Osteocyte (in vitro differentiated cells): ENCODE results near the gene ARPP21. TPM values are rescaled to one million over a fixed set of nuclear protein-coding genes. Genes with fewer than 3 reads are reported as not detected.

ENCODE experiments used
- DNase-seq: peaks from one replicate; pipeline ENCODE4 v3.0.0; 2021; ENCODE audit warnings: mixed read lengths; ENCODE audit not compliant: unreplicated experiment; ENCODE audit errors: extremely low spot score
- H3K27ac Mint-ChIP-seq: one replicate; pipeline ENCODE4 v1.8.0; 2021; ENCODE audit warnings: mild to moderate bottlenecking, mixed read lengths; ENCODE audit not compliant: unreplicated experiment
- H3K27me3 Mint-ChIP-seq: one replicate; pipeline ENCODE4 v1.8.0; 2021; ENCODE audit warnings: mixed read lengths; ENCODE audit not compliant: unreplicated experiment
- H3K36me3 Mint-ChIP-seq: one replicate; pipeline ENCODE4 v1.8.0; 2021; ENCODE audit warnings: mixed read lengths; ENCODE audit not compliant: unreplicated experiment
- H3K4me1 Mint-ChIP-seq: one replicate; pipeline ENCODE4 v1.8.0; 2021; ENCODE audit warnings: mixed read lengths; ENCODE audit not compliant: unreplicated experiment
- H3K4me3 Mint-ChIP-seq: one replicate; pipeline ENCODE4 v1.8.0; 2021; ENCODE audit warnings: mild to moderate bottlenecking, moderate library complexity, mixed read lengths; ENCODE audit not compliant: unreplicated experiment
- H3K9me3 Mint-ChIP-seq: one replicate; pipeline ENCODE4 v1.8.0; 2021; ENCODE audit warnings: mixed read lengths; ENCODE audit not compliant: unreplicated experiment
- CTCF ChIP-seq: fragments of 200-600 bp; sonication (generic); IDR thresholded peaks from 2 replicates; pipeline ENCODE4 v1.5.0; 2021; ENCODE audit warnings: antibody characterized with exemption, mild to moderate bottlenecking, moderate library complexity
- total RNA-seq: library from RNA; stranded (reverse); gene quantifications from 2 replicates; pipeline ENCODE4 v1.2.1, GENCODE V29; 2021

Gene ARPP21
- total RNA-seq, 1 donor from 2014 or later: 3.7 TPM

GRCh38 chr3:35641331-35641730 lies 2.0 kb downstream of the ARPP21 start:
- peaks cover 12% of the 10 kb centered on the region for H3K4me1 Mint-ChIP-seq
- TF ChIP-seq CTCF: no peak
- H3K4me3 Mint-ChIP-seq: peak overlapping the region; percentile 85
- no peak overlapping the region for H3K27ac Mint-ChIP-seq
- H3K27me3 Mint-ChIP-seq: peaks cover 66% of the 10 kb centered on the region
- H3K36me3 Mint-ChIP-seq: no peaks in the 10 kb centered on the region
- H3K9me3 Mint-ChIP-seq: no peaks in the 10 kb centered on the region
- no peak for DNase-seq

GRCh38 chr3:35641920-35642527 lies 2.7 kb downstream of the ARPP21 start:
- DNase-seq: no peak
- peaks cover 66% of the 10 kb centered on the region for H3K27me3 Mint-ChIP-seq
- H3K27ac Mint-ChIP-seq: no peak overlapping the region

GRCh38 chr3:35643495-35643894 lies 4.2 kb downstream of the ARPP21 start:
- H3K36me3 Mint-ChIP-seq: no peaks in the 10 kb centered on the region
- H3K4me1 Mint-ChIP-seq: peaks cover 16% of the 10 kb centered on the region
- no peak overlapping the region for H3K27ac Mint-ChIP-seq
- H3K27me3 Mint-ChIP-seq: peaks cover 59% of the 10 kb centered on the region
- H3K9me3 Mint-ChIP-seq: no peaks in the 10 kb centered on the region
- no peak overlapping the region for H3K4me3 Mint-ChIP-seq
- no peak for TF ChIP-seq CTCF
- DNase-seq: no peak

More at GRCh38 chr3:35641920-35642527, 2.7 kb downstream of the ARPP21 start:
- Mint-ChIP-seq H3K9me3 (no peaks in the 10 kb centered on the region), H3K36me3 (no peaks in the 10 kb centered on the region), H3K4me3 (no peak overlapping the region), H3K4me1 (peaks cover 12% of the 10 kb centered on the region)
- TF ChIP-seq CTCF: no peak

GRCh38 chr3:35644451-35644850 lies 5.1 kb downstream of the ARPP21 start:
- no peak for DNase-seq
- Mint-ChIP-seq H3K9me3 (no peaks in the 10 kb centered on the region), H3K4me1 (peaks cover 11% of the 10 kb centered on the region), H3K27me3 (peaks cover 52% of the 10 kb centered on the region), H3K27ac (no peak overlapping the region), H3K36me3 (no peaks in the 10 kb centered on the region), H3K4me3 (no peak overlapping the region)
- no peak for TF ChIP-seq CTCF

GRCh38 chr3:35645189-35645588 lies 5.9 kb downstream of the ARPP21 start:
- DNase-seq: no peak
- peaks cover 48% of the 10 kb centered on the region for H3K27me3 Mint-ChIP-seq
- TF ChIP-seq CTCF: no peak
- no peaks in the 10 kb centered on the region for H3K9me3 Mint-ChIP-seq
- no peak overlapping the region for H3K4me3 Mint-ChIP-seq
- H3K36me3 Mint-ChIP-seq: no peaks in the 10 kb centered on the region
- peaks cover 5% of the 10 kb centered on the region for H3K4me1 Mint-ChIP-seq
- no peak overlapping the region for H3K27ac Mint-ChIP-seq
